NCI-H82 treated with DMSO at 0.1 percent for 48 hours (cell line): ENCODE measurements around the gene EPN1.

Experiments used
- DNase-seq: peaks from one replicate; lab custom pipeline; 2025; ENCODE audit not compliant: unreplicated experiment; lab: John Stamatoyannopoulos, UW

EPN1 gene

DNA sequence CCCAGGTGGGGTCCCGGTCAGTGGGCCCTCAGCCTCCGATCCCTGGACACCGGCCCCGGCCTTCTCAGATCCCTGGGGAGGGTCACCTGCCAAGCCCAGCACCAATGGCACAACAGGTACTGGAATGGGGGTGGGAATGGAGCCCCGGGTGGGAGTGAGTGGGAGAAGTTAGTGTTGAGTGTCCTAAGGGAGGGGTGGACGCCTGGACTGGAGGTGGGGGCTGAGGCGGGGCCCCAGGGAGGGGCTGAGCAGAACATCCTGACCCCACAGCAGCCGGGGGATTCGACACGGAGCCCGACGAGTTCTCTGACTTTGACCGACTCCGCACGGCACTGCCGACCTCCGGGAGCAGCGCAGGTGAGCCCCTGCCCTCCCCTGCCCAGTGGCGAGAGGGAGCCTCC, 17.7 kb downstream of the EPN1 start:
- no peak for DNase-seq

DNA sequence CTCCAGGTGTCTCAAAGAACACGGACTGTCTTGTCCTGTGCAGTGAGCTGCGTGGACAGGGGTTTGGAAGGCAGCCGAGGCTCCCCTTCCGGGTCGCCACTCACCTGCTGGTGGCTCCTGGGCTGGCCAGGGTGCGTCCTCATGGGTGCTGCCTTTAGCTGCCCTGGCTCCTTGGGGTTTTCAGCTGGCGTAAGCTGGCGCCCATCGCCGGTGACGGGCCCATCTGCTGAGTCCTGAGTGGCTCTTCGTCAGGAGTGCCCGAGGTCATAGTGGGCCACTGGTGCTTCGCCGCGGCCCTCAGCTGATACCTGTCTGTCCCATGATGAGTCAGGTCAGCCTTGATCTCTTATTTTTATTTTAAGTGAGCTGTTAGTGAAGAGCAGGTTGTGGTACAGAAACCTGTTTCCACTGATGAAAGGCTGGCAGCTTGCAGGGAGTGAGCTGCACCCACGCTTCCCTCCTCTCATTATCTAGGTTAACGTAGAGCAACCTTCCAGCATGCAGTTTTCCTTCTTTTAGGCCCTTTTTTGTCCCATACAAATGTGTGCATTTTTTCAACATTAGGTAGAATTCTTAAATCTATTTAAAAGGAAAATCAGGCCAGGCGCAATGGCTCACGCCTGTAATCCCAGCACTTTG, 18.4 kb downstream of the EPN1 start:
- DNase-seq, result no peak

DNA sequence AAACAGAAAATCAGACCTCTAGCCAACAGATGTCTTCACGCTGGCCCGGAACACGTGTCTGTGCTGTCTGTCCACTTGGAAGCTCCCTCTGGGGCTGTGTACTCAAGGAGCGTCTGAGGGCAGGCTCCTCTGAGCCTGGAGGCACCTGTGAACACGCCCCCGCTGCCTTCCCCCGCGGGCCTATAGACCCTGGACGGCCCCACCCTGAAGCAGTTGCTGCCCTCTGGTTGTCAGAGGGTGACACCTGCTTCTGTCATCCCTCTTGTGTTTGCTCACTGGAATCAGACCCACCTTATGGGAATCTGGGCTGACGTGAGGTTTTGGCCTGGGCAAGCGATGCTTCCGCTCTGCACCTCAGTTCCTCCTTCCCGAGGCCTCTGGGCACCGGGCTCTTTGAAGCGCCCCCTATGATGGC, 19.2 kb downstream of the EPN1 start:
- no peak for DNase-seq

DNA sequence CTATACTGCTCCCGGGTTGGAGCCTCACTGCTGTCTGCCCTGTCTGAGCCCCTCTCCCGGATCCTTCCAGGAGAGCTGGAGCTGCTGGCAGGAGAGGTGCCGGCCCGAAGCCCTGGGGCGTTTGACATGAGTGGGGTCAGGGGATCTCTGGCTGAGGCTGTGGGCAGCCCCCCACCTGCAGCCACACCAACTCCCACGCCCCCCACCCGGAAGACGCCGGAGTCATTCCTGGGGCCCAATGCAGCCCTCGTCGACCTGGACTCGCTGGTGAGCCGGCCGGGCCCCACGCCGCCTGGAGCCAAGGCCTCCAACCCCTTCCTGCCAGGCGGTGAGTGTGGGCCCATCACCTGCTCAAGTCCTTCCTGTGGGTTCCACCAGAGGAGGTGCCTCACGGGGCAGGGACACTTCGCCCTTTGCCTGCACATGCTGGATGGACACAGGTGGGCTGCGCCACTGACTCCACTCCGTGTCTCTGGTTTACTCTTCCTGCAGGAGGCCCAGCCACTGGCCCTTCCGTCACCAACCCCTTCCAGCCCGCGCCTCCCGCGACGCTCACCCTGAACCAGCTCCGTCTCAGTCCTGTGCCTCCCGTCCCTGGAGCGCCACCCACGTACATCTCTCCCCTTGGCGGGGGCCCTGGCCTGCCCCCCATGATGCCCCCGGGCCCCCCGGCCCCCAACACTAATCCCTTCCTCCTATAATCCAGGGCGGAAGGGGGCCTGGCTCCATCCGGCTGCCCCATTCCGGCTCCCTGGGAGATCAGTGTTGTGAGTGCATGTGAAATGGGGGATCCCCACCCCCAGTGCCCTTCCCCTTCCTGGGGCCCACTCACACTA, 19.8 kb downstream of the EPN1 start:
- no peak for DNase-seq

DNA sequence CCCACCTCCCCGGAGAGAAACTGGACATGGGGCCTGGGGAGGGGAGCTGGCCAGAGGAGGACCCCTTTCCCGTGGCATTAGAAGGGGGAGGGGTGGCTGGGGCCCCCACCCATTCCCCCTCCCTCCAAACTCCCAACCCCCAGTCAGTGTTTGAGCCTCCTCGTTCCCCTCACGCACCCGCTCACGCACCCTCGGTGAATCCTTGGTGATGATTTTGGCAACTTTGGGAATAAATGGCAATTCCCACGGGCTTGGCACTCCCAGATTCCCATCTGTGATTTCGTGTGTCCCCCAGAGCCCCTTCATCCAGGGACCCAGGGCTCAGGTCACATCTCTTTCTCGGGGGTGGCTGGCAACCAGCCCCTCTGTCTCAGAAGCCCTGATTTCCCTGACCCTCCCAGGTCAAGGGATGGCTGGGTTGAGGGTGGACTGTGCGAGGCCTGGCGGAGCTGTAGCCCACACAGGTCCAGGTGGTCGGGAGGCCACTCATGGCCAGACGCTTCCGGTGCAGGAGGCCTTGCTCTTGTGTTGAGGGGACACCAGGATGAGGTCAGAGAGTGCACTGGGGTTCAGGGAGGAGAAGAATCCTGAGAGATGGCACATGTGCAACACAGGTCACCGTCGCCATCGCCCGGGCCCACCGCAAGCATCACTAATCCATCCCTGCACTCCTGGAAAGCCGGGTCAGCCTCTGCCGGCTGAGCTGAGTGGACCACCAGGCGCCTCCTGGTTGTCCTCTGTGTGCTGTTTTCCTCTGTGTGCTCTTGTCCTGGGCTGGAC, 20.7 kb downstream of the EPN1 start:
- no peak for DNase-seq

DNA sequence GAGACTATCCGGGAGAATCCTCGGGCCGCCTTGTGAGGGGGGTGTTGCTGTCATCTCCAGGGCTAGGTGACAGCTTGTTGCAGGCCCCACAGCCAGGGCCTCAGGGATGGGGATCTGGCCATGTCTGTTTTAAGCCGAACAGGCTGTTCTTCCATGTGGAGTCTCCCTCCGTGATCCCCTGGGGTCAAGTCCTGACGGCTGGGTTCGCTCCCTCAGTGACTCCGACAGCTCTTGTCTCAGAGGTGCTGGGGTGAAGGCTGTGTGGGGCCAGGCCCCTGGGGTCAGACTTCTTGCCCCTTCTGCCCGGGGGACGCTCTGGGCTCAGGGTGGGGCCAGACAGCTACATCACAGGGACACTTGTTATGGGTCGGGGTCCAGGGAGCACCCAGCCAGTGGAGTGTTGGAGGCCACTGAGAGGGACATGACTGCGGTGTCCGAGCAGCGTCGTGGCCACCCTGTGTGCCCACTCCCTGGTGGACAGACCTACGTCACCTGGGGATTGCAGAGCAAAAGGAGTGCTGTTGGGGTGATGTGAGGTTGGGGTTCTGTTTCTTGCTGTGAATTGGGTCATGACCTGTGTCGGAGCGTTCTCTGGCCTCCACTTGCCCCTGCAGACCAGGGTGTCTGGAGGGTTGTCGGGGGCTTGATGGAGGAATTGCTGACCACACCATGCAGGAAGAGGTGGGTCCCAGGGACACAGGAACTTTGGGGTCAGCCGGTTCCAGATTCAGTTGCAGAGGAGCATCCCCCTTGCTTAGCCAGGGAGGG, 21.5 kb downstream of the EPN1 start:
- DNase-seq, result no peak

DNA sequence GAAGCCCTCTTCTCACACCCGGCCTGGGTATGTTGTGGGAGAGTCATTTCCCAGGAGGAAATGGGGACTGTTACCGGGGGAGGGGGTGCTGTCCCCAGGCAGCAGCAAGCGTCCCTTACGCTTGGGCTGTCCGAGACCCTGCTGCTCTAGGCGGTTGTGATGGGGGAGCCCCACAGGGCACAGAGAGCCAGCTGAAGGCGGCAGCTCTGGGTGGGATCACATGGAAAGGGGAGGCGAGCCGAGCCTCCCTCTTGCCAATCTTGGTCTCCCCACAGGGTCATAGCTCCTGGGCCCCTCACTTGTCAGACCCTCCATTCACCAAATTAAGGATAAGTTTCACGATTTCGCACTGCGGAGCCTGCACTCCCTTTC, 22.0 kb downstream of the EPN1 start:
- DNase-seq, result no peak

DNA sequence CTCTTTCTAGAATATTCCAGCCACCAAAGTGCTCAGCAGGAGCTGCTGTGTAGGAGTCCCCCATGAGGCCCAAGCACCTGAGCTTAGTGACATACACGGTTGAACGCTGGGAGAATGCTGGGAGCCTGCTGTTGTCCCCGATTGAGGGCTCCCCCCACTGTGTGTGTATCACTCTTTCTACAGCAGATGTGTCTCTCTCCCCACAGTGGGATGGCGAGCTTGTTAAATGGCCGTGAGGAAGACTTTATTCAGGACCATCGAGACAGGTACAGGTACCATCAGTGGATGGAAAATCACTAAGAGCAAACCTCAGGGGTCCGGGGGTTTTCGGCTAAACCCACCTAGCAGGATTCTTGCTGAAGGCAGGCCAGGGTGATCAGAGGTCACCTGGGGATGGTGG, 22.7 kb downstream of the EPN1 start:
- no peak for DNase-seq

DNA sequence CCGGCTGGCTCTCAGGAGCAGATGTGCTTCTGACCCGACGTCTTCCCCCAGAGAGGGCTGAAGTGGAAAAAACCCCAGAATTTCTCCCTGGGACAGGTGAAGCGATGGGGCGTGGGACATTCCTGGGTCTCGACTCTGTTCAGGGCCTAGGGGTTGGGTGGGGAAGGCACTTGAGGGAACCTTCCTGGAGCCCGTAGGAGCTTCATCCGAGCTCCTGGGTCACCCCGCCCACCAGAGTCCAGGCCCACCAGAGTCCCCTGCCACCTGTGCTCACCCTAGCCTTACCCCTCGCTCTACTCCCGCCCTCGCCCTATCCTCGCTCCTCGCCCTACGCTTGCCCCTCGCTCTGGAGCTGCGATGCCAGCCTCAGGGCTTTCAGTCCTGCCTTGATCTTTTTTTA, 23.2 kb downstream of the EPN1 start:
- DNase-seq, result no peak

DNA sequence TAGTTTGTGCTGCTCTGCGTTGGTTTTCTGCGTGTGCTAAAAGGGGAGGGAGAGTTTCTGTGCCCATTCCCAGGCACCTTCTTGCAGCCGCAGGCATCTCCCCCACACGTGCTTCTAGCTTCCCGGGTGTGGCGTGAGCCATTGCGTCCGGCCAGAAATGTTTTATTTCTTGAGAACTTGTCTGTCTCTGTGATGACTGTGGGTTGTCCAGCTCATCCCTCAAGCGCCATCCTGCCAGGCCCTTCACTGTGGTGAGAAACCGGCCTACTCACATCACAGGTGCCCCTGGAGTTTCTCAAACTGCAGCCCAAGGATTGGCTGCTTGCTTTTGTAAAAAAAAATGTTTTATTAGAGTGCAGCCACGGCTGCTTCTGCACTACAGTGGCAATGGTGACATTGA, 24.2 kb downstream of the EPN1 start:
- DNase-seq, result no peak

DNA sequence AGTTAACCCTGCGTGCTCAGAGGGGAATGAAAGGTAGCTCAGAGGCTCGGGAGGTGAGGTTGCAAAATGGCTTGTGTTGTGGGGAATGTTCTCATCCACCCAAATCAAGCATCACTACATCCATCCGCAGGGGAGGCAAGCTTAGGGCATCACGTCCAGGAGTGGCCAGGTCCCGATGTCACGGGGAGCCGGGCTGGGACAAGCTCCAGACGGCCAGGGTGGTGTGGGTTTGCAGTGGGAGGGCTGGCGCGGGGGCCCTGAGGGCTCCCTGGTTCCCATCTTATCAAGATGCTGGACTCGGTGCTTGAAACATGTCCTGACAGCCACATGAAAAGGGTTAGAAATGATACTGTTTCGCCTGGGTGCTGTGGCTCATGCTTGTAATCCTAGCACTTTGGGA, 25.8 kb downstream of the EPN1 start:
- no peak for DNase-seq

DNA sequence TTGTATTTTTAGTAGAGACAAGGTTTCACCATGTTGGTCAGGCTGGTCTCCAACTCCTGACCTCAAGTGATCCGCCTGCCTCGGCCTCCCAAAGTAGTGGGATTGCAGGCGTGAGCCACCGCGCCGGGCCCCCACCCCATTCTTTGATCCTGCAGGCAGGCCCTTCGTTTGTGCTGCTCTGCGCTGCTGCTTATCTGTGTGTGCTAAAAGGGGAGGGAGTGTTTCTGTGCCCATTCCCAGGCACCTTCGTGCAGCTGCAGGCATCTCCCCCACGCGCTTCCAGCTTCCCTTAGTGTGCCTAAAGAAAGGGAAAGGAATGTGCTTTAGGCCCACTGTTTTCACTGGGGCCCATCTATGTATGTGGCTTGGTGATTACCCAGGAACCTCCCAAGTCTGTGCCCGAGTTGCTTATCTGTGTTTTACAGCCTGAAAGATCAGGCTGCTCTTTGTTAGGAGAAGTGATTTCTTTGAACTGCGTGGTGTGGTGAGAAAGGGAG, 27.2 kb downstream of the EPN1 start:
- no peak for DNase-seq

DNA sequence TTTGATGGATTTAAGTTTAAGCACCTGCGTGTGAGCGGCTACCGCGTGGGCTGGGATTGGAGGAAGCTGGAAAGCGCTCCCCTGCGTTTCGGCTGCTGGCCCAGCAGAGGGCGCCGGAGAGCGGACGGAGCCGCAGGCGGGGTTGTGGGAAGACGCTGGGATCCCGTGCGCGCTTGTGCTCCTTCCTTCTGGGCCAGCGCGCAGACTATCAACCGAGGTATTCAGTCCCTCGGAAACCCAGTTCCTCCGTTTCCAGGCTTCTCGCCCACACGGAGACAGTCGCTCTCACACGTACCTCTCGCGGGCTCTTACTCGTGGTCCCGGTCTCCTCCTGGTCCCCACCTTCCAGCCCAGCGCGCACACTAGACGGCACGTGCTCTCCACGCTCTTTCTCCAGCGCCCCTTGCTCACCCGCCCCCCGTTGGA, 28.8 kb downstream of the EPN1 start:
- no peak for DNase-seq

DNA sequence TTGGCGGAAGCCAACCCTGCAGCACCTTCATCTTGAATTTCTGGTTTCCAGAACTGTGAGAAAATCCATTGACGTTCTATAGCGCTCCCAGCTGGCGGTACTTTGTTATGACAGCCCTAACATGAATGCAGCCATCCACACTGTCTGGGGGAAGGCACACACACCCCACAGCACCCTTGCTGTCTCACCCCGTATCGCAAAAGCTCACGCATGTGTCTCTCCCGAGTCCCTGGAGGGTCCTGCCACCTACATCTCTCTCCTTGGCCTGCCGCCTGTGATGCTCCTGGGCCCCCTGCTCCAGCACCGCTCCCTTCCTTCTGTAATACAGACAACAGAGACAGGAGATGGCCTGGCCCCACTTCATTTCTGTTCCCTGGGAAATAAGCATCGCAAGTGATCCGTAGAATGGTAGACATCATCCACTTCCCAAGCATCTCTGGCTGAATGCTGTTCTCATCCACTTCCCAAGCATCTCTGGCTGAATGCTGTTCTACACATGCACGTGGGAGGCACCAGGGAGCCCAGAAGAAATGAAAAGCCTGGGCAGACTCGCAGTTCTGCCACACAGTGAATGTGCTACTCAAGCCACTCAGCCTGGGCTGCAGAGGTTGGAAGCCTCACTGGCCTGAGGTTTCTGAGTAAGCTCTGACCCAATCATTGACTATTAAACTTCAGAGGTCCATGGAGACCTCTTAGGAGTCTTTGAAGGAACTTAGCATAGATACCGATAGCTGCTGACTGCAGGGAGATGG, 29.6 kb downstream of the EPN1 start:
- no peak for DNase-seq

DNA sequence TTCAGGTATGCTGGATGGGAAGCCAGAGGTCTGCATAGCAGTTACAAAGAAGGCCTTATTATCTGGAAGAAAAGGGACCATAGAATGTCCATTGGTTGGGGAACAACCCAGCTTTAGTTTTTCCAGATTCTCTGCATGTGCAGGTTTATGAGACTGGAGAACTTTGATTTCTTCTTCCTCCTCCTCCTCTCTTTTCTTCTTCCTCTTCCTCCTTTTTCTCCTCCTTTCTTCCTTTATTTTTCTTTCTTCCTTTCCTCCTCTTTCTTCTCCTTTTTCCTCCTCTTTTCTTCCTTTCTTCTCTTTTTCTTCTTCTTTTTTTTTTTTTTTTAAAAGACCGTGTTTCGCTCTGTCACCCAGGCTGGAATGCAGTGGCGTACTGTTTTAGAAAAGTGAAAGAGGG, 30.9 kb downstream of the EPN1 start:
- DNase-seq, result no peak

DNA sequence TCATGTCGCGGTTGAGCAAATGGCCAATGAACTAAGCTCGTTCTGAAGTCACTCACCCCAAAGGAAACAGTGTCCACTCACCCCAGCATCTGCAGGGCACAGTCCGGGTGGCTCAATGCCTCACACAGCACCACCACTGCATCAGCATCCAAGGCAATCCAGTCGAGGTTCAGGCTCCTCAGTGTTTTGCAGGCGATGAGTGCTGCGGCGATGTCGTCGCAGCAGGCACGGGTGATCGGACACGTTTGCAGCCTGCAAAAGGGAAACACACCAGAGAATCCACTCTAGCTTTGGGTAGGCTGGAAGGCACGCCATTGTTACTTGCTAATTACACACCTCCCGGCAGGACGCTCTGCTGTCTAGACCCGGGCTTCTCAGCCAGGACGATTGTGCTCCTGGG, 36.7 kb downstream of the EPN1 start:
- DNase-seq, result no peak

DNA sequence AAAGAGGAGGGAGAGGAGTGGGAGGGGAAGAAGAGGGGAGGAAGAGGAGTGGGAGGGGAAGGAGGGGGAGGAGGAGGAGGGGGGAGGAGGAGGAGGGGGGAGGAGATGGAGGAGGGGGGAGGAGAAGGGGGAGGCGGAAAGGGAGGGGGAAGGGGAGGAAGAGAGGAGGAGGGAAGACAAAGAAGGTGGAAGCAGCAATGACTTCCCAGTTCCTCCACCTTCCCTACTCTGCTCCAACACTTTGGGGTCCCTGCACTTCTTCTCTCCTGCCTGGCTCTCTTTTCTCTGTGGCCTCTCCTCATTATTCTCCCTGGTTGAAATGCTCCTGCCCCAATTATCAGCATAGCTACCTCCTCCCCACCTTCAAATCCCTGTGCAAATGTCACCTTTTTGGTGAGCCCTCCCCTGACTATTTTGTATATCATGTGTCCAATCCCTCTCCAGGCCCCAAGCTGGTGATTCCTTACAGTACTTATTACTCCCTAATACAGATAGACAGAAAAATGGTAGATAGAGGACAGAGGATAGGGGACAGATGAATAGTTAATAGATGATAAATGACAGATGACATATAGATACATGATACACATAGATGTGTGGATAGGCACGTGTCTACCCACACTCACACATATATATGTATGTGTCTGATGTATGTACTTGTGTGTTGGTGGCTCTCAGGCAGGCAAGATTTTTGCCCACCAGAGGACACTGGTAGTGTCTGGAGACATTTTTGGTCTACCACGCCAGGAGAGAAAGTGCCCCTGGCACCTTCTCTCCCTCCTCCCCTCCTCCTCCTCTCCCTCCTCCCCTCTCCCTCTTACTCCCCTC, 38.0 kb downstream of the EPN1 start:
- no peak for DNase-seq

DNA sequence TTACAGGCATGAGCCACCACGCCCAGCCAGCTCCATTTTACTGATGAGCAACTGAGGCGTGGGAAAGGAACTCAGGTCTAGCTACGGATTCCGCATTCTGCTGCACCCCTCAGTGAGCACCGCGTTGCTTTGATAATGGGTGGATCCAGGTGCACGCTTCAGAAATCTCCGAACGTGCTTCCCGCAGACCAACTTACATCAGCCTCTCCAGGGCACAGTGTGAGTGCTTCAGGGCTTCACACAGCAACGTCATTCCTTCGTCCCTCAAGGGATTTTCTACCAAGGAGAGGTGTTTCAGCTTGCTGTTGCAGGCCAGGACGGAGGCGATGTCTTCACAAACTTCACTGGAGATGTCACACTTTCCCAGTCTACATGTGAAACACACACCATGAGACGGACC, 41.5 kb downstream of the EPN1 start:
- no peak for DNase-seq

DNA sequence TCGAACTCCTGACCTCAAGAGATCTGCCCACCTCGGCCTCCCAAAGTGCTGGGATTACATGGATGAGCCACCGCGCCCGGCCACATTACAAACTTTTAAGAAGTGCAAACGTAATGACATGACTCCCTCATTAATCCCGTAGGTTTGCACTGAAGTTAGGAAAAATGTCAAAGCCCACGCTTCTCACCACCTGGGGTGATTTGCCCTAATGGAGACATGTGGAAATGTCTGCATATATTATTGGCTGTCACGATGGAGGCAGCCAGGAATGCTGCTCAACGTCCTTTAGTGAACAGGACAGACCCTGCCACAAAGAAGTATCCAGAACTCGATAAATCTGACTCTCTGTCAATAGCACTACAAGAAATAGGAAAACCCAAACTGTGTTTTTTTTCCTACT, 42.2 kb downstream of the EPN1 start:
- no peak for DNase-seq
